OCI-LY7 (cell line): ENCODE data around the gene PPP1R36. TPM values are rescaled to one million over a fixed set of nuclear protein-coding genes. Genes with fewer than 3 reads are reported as not detected.

Experiments used
- BruUV-seq: library from RNA; stranded (reverse); fragments of 400-500 nt; replicated peaks from 2 replicates; lab custom pipeline; 2021; lab: Mats Ljungman, UMichigan
- CTCF ChIA-PET: fragments of 300-600 bp; sonication (Branson Sonifier 250); formaldehyde crosslinking; loops from one replicate; lab custom pipeline; 2022; ENCODE audit warnings: antibody characterized with exemption; ENCODE audit not compliant: unreplicated experiment; lab: Charles Lee
- POLR2A ChIA-PET: fragments of 300-600 bp; sonication (Branson Sonifier 250); formaldehyde crosslinking; loops from one replicate; lab custom pipeline; 2022; ENCODE audit warnings: antibody characterized with exemption; lab: Charles Lee
- DNase-seq: peaks from one replicate; pipeline ENCODE4 v3.0.0-alpha.2; 2015; ENCODE audit warnings: low spot score
- H2AFZ ChIP-seq: fragments of 200-600 bp; sonication (generic), shearing (Covaris generic); 2 replicates; pipeline ENCODE4 v1.6.1; 2014; ENCODE audit warnings: mild to moderate bottlenecking, antibody characterized with exemption, low read length, moderate library complexity
- H3K27ac ChIP-seq: fragments of 200-600 bp; sonication (generic); 2 replicates; pipeline ENCODE4 v1.5.1; 2014; ENCODE audit warnings: mixed run types, low read depth, mild to moderate bottlenecking, moderate library complexity, low read length, inconsistent platforms; ENCODE audit not compliant: poor library complexity, severe bottlenecking
- H3K36me3 ChIP-seq: fragments of 200-600 bp; sonication (generic); 2 replicates; pipeline ENCODE4 v1.6.1; 2014; ENCODE audit warnings: mild to moderate bottlenecking, antibody characterized with exemption, low read length, moderate library complexity, mixed read lengths; ENCODE audit not compliant: insufficient read depth
- H3K4me1 ChIP-seq: fragments of 200-600 bp; sonication (generic); 2 replicates; pipeline ENCODE4 v1.5.1; 2014; ENCODE audit warnings: mild to moderate bottlenecking, low read length; ENCODE audit not compliant: insufficient read depth, poor library complexity, severe bottlenecking
- H3K4me2 ChIP-seq: fragments of 200-600 bp; sonication (generic); 2 replicates; pipeline ENCODE4 v1.6.1; 2014; ENCODE audit warnings: mild to moderate bottlenecking, low read length
- H3K4me3 ChIP-seq: fragments of 200-600 bp; sonication (generic); 2 replicates; pipeline ENCODE4 v1.5.1; 2014; ENCODE audit warnings: mild to moderate bottlenecking, low read depth, low read length; ENCODE audit not compliant: poor library complexity, severe bottlenecking
- H3K79me2 ChIP-seq: fragments of 200-600 bp; sonication (generic); 2 replicates; pipeline ENCODE4 v1.6.1; 2016; ENCODE audit warnings: low read depth, mild to moderate bottlenecking, low read length, moderate library complexity, mixed read lengths; ENCODE audit not compliant: insufficient read depth
- H3K9me2 ChIP-seq: fragments of 200-600 bp; sonication (generic); 2 replicates; pipeline ENCODE4 v1.6.1; 2016; ENCODE audit warnings: mild to moderate bottlenecking, low read length, mixed read lengths; ENCODE audit not compliant: insufficient read depth
- H3K9me3 ChIP-seq: fragments of 200-600 bp; sonication (generic); 2 replicates; pipeline ENCODE4 v1.6.1; 2014; ENCODE audit warnings: mild to moderate bottlenecking, mixed run types, low read length, mixed read lengths
- H4K20me1 ChIP-seq: fragments of 200-600 bp; sonication (generic); 2 replicates; pipeline ENCODE4 v1.6.1; 2014; ENCODE audit warnings: mild to moderate bottlenecking, antibody characterized with exemption, low read length, moderate library complexity, mixed read lengths; ENCODE audit not compliant: insufficient read depth
- CTCF ChIP-seq: fragments of 200-600 bp; sonication (generic); conservative IDR thresholded peaks from 2 replicates; pipeline ENCODE4 v1.5.1; 2014; ENCODE audit warnings: mild to moderate bottlenecking, antibody characterized with exemption, low read length, moderate library complexity, mixed read lengths
- EZH2phosphoT487 ChIP-seq: fragments of 200-600 bp; sonication (generic); IDR thresholded peaks from 2 replicates; pipeline ENCODE4 v1.6.1; 2018; ENCODE audit warnings: low read depth, borderline replicate concordance, mild to moderate bottlenecking, mixed run types, antibody characterized with exemption, low read length, moderate library complexity, mixed read lengths
- intact Hi-C: fragments of 100-400 bp; cut with micrococcal nuclease; formaldehyde crosslinking; loops from one replicate; pipeline ENCODE4 v1.10.0; 2022; ENCODE audit not compliant: unreplicated experiment
- total RNA-seq, 2 experiments: library from RNA; depleted of rRNA in 1 of 2; stranded (reverse); fragments of >200 nt in 1 of 2; shearing (Covaris generic) in 1 of 2; gene quantifications; 2 replicates each; pipeline ENCODE4 v1.2.3, GENCODE V29; 2014 to 2022

PPP1R36 gene
- total RNA-seq, 2 experiments from 2014 or later: not detected

- DNase-seq: no peak
- H3K4me2 ChIP-seq: no peak overlapping the region
- BruUV-seq: no TSS peak
Observed at GRCh38 chr14:64602826-64603225, 53.1 kb downstream of the PPP1R36 start.

DNA sequence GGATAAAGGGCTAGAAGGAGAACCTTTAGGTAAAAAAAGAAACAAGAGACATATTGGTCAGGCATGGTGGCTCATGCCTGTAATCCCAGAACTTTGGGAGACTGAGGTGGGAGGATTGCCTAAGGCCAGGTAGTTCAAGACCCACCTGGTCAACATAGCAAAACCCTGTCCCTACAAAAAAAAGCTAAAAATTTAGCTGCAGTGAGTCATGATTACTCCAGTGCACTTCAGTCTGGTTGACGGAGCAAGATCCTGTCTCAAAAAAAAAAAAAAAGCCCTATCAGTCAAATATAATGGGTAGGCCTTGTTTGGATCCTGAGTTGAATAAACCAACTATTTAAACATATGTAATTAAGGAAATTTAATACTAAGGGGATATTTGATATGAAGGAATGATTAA, 54.2 kb downstream of the PPP1R36 start:
- Histone ChIP-seq H3K4me3 (no peak overlapping the region), H3K4me2 (no peak overlapping the region), H3K79me2 (no peaks in the 10 kb centered on the region), H3K9me2 (no peaks in the 10 kb centered on the region), H3K4me1 (no peaks in the 10 kb centered on the region), H3K9me3 (no peaks in the 10 kb centered on the region), H4K20me1 (no peaks in the 10 kb centered on the region), H3K27ac (no peak overlapping the region), H3K36me3 (no peaks in the 10 kb centered on the region), H2AFZ (no peak overlapping the region)
- intact Hi-C loops: no loop called here
- no TSS peak for BruUV-seq
- TF ChIP-seq CTCF (no peak), EZH2phosphoT487 (no peak)
- ChIA-PET CTCF (no interaction called here), POLR2A (interaction anchor here (0.7 to 1.0 kb wide), 2 partner anchors 8 to 1168 kb away, joined by 3 read pairs; no protein-coding TSS in a partner anchor)
- no peak for DNase-seq

More at GRCh38 chr14:64602826-64603225, 53.1 kb downstream of the PPP1R36 start:
- no peaks in the 10 kb centered on the region for H3K9me2 ChIP-seq
- H3K27ac ChIP-seq: no peak overlapping the region
- H4K20me1 ChIP-seq: no peaks in the 10 kb centered on the region
- no peaks in the 10 kb centered on the region for H3K36me3 ChIP-seq
- no peak overlapping the region for H3K4me3 ChIP-seq
- no peaks in the 10 kb centered on the region for H3K4me1 ChIP-seq
- H3K9me3 ChIP-seq: no peaks in the 10 kb centered on the region
- ChIA-PET CTCF (no interaction called here), POLR2A (interaction anchor here (1.0 kb wide), 1 partner anchor 9 kb away, joined by 3 read pairs; no protein-coding TSS in a partner anchor)
- TF ChIP-seq EZH2phosphoT487: no peak
- TF ChIP-seq CTCF: no peak
- no peaks in the 10 kb centered on the region for H3K79me2 ChIP-seq
- intact Hi-C loops: no loop called here
- no peak overlapping the region for H2AFZ ChIP-seq

- TF ChIP-seq EZH2phosphoT487 (no peak), CTCF (no peak)
- intact Hi-C loops: no loop called here
- H3K9me3 ChIP-seq: no peaks in the 10 kb centered on the region
- H3K4me1 ChIP-seq: no peaks in the 10 kb centered on the region
- H4K20me1 ChIP-seq: no peaks in the 10 kb centered on the region
- no peaks in the 10 kb centered on the region for H3K79me2 ChIP-seq
- no peaks in the 10 kb centered on the region for H3K36me3 ChIP-seq
- POLR2A ChIA-PET: no interaction called here
- no peak overlapping the region for H3K4me3 ChIP-seq
- H3K27ac ChIP-seq: no peak overlapping the region
- no peak overlapping the region for H2AFZ ChIP-seq
- no TSS peak for BruUV-seq
- CTCF ChIA-PET: no interaction called here
- H3K4me2 ChIP-seq: no peak overlapping the region
- H3K9me2 ChIP-seq: no peaks in the 10 kb centered on the region
- no peak for DNase-seq
Observed at GRCh38 chr14:64604881-64605280, 55.1 kb downstream of the PPP1R36 start.
